Activated naive CD4-positive, alpha-beta T cell treated with anti-CD3 and anti-CD28 coated beads, Interleukin-2, amount 50 U/mL, for 24 hours (primary cell): Measurements from ENCODE around the gene ERBB2.
"Not testable (repeated sequence)": the region's sequence is repeated elsewhere in the genome, so short reads cannot be mapped to it uniquely, and the experiment has no call there.

Experiments used
- H3K27ac Mint-ChIP-seq: one replicate; pipeline ENCODE4 v1.8.0; 2021; ENCODE audit warnings: mild to moderate bottlenecking, mixed read lengths
- H3K27me3 Mint-ChIP-seq: one replicate; pipeline ENCODE4 v1.8.0; 2021; ENCODE audit warnings: mixed read lengths
- H3K36me3 Mint-ChIP-seq: one replicate; pipeline ENCODE4 v1.8.0; 2021; ENCODE audit warnings: mixed read lengths
- H3K4me1 Mint-ChIP-seq: one replicate; pipeline ENCODE4 v1.8.0; 2021; ENCODE audit warnings: mixed read lengths
- H3K4me3 Mint-ChIP-seq: one replicate; pipeline ENCODE4 v1.8.0; 2021; ENCODE audit warnings: mild to moderate bottlenecking, mixed read lengths
- H3K9me3 Mint-ChIP-seq: one replicate; pipeline ENCODE4 v1.8.0; 2021; ENCODE audit warnings: mixed read lengths

Gene ERBB2

GRCh38 chr17:39716879-39717536 lies 17.1 kb downstream of the ERBB2 start:
- Mint-ChIP-seq H3K9me3 (no peaks in the 10 kb centered on the region), H3K4me3 (no peak overlapping the region), H3K27me3 (no peaks in the 10 kb centered on the region), H3K4me1 (no peaks in the 10 kb centered on the region), H3K27ac (no peak overlapping the region), H3K36me3 (no peaks in the 10 kb centered on the region)

GRCh38 chr17:39717660-39718059 lies 17.8 kb downstream of the ERBB2 start:
- Mint-ChIP-seq H3K9me3 (no peaks in the 10 kb centered on the region), H3K4me1 (no peaks in the 10 kb centered on the region), H3K27me3 (no peaks in the 10 kb centered on the region), H3K27ac (no peak overlapping the region), H3K36me3 (no peaks in the 10 kb centered on the region), H3K4me3 (no peak overlapping the region)

GRCh38 chr17:39719563-39720355 lies 19.9 kb downstream of the ERBB2 start:
- Mint-ChIP-seq H3K27me3 (no peaks in the 10 kb centered on the region), H3K27ac (no peak overlapping the region), H3K36me3 (no peaks in the 10 kb centered on the region), H3K9me3 (no peaks in the 10 kb centered on the region), H3K4me1 (no peaks in the 10 kb centered on the region), H3K4me3 (no peak overlapping the region)

DNA sequence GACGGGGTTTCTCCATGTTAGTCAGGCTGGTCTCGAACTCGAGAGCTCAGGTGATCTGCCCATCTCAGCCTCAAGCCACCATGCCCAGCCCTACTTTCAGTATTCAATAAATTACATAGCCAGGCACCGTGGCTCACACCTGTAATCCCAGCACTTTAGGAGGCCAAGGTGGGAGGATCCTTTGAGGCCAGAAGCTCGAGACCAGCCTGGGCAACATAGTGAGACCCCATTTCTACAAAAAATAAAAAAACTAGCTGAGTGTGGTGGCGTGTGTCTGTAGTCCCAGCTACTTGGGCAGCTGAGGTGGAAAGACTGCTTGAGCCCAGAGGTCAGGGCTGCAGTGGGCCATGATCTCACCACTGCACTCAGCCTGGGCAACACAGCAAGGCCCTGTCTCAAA lies 22.2 kb downstream of the ERBB2 start:
- Mint-ChIP-seq H3K4me3 (no peak overlapping the region), H3K9me3 (no peaks in the 10 kb centered on the region), H3K27ac (no peak overlapping the region), H3K4me1 (no peaks in the 10 kb centered on the region), H3K36me3 (peaks cover 2% of the 10 kb centered on the region), H3K27me3 (no peaks in the 10 kb centered on the region)

GRCh38 chr17:39722965-39723848 lies 23.3 kb downstream of the ERBB2 start:
- H3K4me1 Mint-ChIP-seq = no peaks in the 10 kb centered on the region
- no peaks in the 10 kb centered on the region for H3K9me3 Mint-ChIP-seq
- H3K4me3 Mint-ChIP-seq = no peak overlapping the region
- H3K36me3 Mint-ChIP-seq = peaks cover 2% of the 10 kb centered on the region
- H3K27me3 Mint-ChIP-seq = no peaks in the 10 kb centered on the region
- no peak overlapping the region for H3K27ac Mint-ChIP-seq

GRCh38 chr17:39724731-39725130 lies 24.9 kb downstream of the ERBB2 start:
- Mint-ChIP-seq H3K4me1 (peaks cover 13% of the 10 kb centered on the region), H3K9me3 (no peaks in the 10 kb centered on the region), H3K4me3 (no peak overlapping the region), H3K27me3 (no peaks in the 10 kb centered on the region), H3K27ac (no peak overlapping the region), H3K36me3 (peaks cover 6% of the 10 kb centered on the region)

DNA sequence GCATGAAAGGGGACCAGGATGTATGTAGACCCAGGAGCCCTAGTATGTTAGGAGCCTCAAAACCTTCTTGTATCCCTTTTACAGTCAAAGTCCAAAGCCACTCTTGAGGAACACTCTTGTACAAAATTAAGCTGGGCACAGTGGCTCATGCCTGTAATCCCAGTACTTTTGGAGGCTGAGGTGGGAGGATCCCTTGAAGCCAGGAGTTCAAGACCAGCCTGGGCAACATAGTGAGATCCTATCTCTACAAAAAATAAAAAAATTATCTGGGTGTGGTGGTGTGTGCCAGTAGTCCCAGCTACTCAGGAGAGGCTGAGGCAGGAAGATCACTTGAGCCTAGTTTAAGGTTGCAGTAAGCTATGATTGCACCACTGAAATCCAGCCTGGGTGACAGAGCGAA lies 26.1 kb downstream of the ERBB2 start:
- H3K27ac Mint-ChIP-seq, H3K27me3 Mint-ChIP-seq, H3K4me3 Mint-ChIP-seq, H3K9me3 Mint-ChIP-seq, H3K36me3 Mint-ChIP-seq: not testable (repeated sequence)
- H3K4me1 Mint-ChIP-seq = peaks cover 16% of the 10 kb centered on the region

- H3K4me1 Mint-ChIP-seq = peaks cover 16% of the 10 kb centered on the region
- no peak overlapping the region for H3K27ac Mint-ChIP-seq
- peaks cover 6% of the 10 kb centered on the region for H3K36me3 Mint-ChIP-seq
- no peak overlapping the region for H3K4me3 Mint-ChIP-seq
- H3K9me3 Mint-ChIP-seq = no peaks in the 10 kb centered on the region
- H3K27me3 Mint-ChIP-seq = no peaks in the 10 kb centered on the region
These were observed 26.8 kb downstream of the ERBB2 start for GRCh38 chr17:39726617-39727016.

DNA sequence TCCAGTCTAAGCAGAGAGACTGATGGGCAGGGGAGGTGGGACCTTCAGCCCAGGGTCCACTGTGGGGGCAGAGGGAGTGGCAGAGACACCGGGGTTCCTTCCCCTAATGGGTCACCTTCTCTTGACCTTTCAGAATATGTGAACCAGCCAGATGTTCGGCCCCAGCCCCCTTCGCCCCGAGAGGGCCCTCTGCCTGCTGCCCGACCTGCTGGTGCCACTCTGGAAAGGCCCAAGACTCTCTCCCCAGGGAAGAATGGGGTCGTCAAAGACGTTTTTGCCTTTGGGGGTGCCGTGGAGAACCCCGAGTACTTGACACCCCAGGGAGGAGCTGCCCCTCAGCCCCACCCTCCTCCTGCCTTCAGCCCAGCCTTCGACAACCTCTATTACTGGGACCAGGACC lies 27.7 kb downstream of the ERBB2 start:
- H3K36me3 Mint-ChIP-seq = peaks cover 6% of the 10 kb centered on the region
- H3K4me1 Mint-ChIP-seq = peaks cover 18% of the 10 kb centered on the region
- H3K27me3 Mint-ChIP-seq = no peaks in the 10 kb centered on the region
- no peak overlapping the region for H3K4me3 Mint-ChIP-seq
- H3K27ac Mint-ChIP-seq = no peak overlapping the region
- no peaks in the 10 kb centered on the region for H3K9me3 Mint-ChIP-seq

DNA sequence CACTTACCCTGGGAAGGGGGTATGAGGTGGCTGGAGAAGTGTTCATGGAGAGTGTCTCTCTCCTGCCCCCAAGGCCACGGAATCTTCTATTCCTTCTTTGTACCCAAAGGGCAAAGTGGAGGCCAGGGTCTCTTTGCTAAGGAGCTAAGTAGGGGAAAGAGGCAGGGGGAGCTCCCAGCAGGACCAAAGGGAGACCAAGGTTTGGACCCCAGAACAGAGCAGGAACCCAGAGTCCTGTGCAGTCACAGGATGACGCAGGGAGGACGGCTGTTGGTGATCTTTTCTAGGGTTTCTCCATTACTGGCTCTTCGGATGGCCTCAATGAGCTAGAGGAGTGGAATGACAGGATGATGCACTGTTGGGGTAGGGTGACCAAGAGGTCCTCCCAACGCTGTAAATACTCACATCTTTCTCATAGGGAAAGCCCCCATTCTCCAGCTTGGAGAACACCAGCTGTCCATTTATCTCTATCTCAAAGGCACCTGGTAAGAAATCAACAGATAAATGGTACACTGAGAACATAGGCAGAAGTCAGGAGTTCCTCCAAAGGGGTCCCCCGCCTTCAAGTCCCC lies 29.5 kb downstream of the ERBB2 start:
- H3K27ac Mint-ChIP-seq = peak overlapping the region; percentile 91
- H3K4me1 Mint-ChIP-seq = peaks cover 19% of the 10 kb centered on the region
- peak overlapping the region; percentile 93 for H3K4me3 Mint-ChIP-seq
- H3K9me3 Mint-ChIP-seq = no peaks in the 10 kb centered on the region
- H3K36me3 Mint-ChIP-seq = peaks cover 6% of the 10 kb centered on the region
- no peaks in the 10 kb centered on the region for H3K27me3 Mint-ChIP-seq

- Mint-ChIP-seq H3K27ac (peak within 1 kb of the TSS; percentile 91), H3K4me3 (peak within 1 kb of the TSS; percentile 93), H3K4me1 (peaks cover 19% of the 10 kb centered on the region), H3K27me3 (no peaks in the 10 kb centered on the region), H3K9me3 (no peaks in the 10 kb centered on the region), H3K36me3 (peaks cover 6% of the 10 kb centered on the region)
These were observed 30.4 kb downstream of the ERBB2 start, which contains the start of gene MIEN1 for GRCh38 chr17:39730095-39730921. Gene MIEN1 (minus strand): TSS chr17:39730532. CDS start chr17:39730495, 37 bp downstream.

DNA sequence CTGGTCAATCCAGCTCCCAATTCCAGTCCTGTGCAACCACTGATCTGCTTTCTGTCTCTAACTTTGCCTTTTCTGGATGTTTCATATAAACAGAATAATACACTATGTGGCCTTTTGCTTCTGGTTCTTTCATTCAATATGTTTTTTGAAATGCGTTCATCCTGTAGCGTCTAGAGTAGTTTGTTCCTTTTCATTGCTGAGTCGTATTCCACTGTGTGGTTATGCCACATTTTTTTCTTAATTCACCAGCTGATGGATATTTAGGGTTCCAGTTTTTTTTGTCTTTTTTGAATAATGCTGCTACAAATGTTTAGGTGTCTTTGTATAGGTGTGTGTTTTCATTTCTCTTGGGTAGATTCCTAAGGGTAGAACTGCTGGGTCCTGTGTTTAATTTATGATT lies 32.7 kb downstream of the ERBB2 start:
- H3K27ac Mint-ChIP-seq = no peak overlapping the region
- H3K4me3 Mint-ChIP-seq = no peak overlapping the region
- H3K36me3 Mint-ChIP-seq = peaks cover 4% of the 10 kb centered on the region
- H3K27me3 Mint-ChIP-seq = no peaks in the 10 kb centered on the region
- peaks cover 19% of the 10 kb centered on the region for H3K4me1 Mint-ChIP-seq
- no peaks in the 10 kb centered on the region for H3K9me3 Mint-ChIP-seq

DNA sequence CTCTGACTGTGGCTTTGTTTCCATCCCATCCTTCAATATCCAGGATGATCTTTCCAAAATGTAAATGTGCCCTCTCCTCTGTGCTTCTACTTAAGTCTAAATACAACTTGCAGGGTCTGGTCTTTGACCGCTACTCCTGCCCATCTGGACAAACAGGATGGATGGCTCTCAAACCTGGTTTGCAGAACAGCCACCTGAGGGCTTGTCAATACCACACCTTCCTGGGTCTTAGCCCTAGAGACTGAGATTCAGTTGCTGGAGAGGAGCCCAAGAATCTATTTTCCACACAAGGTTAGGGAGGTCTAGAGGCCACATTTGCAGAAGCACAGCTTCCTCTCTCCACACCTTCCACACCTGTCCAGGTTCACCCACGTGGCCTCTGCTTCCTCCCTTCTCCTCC lies 36.0 kb downstream of the ERBB2 start:
- Mint-ChIP-seq H3K36me3 (no peaks in the 10 kb centered on the region), H3K27me3 (peaks cover 5% of the 10 kb centered on the region), H3K9me3 (no peaks in the 10 kb centered on the region), H3K27ac (no peak overlapping the region), H3K4me3 (no peak overlapping the region), H3K4me1 (peaks cover 19% of the 10 kb centered on the region)

GRCh38 chr17:39736319-39737165 lies 36.7 kb downstream of the ERBB2 start:
- Mint-ChIP-seq H3K27ac (no peak overlapping the region), H3K27me3 (peaks cover 5% of the 10 kb centered on the region), H3K9me3 (no peaks in the 10 kb centered on the region), H3K36me3 (no peaks in the 10 kb centered on the region), H3K4me1 (peaks cover 19% of the 10 kb centered on the region), H3K4me3 (no peak overlapping the region)
